ENCODE data around the gene LGR6.

DNA sequence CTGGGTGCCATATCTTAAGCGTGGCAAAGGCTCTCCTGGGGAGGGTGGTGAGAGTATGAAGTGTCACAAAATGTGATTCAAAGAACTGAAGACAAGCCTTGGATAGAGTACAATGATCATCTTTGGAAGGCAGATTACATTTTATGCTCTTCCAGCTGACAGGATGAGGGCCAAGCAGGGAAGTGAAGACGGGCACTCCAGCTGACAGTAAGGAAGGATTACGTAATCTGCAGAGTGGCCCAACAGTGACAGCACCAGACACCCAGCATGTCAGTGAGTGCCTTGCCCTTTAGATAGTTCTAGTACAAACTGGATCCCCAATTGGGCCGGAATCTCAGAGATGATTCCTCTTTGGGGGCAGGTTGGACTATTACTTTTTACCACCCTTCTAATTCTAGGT lies 95.4 kb downstream of the LGR6 start:
- TF ChIP-seq, protein P1, sequence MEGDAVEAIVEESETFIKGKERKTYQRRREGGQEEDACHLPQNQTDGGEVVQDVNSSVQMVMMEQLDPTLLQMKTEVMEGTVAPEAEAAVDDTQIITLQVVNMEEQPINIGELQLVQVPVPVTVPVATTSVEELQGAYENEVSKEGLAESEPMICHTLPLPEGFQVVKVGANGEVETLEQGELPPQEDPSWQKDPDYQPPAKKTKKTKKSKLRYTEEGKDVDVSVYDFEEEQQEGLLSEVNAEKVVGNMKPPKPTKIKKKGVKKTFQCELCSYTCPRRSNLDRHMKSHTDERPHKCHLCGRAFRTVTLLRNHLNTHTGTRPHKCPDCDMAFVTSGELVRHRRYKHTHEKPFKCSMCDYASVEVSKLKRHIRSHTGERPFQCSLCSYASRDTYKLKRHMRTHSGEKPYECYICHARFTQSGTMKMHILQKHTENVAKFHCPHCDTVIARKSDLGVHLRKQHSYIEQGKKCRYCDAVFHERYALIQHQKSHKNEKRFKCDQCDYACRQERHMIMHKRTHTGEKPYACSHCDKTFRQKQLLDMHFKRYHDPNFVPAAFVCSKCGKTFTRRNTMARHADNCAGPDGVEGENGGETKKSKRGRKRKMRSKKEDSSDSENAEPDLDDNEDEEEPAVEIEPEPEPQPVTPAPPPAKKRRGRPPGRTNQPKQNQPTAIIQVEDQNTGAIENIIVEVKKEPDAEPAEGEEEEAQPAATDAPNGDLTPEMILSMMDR (conservative IDR thresholded peaks at IDR 0.05; ENCODE audit: low read depth in 2 of 2), result no peak
- TF ChIP-seq EZH2 (IDR thresholded peaks at IDR 0.05; ENCODE audit: low read depth, unreplicated experiment), result no peak
- TF ChIP-seq POLR2AphosphoS5 (IDR thresholded peaks at IDR 0.05; ENCODE audit: low read depth), result no peak
- TF ChIP-seq, protein P2, sequence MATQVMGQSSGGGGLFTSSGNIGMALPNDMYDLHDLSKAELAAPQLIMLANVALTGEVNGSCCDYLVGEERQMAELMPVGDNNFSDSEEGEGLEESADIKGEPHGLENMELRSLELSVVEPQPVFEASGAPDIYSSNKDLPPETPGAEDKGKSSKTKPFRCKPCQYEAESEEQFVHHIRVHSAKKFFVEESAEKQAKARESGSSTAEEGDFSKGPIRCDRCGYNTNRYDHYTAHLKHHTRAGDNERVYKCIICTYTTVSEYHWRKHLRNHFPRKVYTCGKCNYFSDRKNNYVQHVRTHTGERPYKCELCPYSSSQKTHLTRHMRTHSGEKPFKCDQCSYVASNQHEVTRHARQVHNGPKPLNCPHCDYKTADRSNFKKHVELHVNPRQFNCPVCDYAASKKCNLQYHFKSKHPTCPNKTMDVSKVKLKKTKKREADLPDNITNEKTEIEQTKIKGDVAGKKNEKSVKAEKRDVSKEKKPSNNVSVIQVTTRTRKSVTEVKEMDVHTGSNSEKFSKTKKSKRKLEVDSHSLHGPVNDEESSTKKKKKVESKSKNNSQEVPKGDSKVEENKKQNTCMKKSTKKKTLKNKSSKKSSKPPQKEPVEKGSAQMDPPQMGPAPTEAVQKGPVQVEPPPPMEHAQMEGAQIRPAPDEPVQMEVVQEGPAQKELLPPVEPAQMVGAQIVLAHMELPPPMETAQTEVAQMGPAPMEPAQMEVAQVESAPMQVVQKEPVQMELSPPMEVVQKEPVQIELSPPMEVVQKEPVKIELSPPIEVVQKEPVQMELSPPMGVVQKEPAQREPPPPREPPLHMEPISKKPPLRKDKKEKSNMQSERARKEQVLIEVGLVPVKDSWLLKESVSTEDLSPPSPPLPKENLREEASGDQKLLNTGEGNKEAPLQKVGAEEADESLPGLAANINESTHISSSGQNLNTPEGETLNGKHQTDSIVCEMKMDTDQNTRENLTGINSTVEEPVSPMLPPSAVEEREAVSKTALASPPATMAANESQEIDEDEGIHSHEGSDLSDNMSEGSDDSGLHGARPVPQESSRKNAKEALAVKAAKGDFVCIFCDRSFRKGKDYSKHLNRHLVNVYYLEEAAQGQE (IDR thresholded peaks at IDR 0.05; ENCODE audit: unreplicated experiment), result no peak
- TF ChIP-seq, protein P3, sequence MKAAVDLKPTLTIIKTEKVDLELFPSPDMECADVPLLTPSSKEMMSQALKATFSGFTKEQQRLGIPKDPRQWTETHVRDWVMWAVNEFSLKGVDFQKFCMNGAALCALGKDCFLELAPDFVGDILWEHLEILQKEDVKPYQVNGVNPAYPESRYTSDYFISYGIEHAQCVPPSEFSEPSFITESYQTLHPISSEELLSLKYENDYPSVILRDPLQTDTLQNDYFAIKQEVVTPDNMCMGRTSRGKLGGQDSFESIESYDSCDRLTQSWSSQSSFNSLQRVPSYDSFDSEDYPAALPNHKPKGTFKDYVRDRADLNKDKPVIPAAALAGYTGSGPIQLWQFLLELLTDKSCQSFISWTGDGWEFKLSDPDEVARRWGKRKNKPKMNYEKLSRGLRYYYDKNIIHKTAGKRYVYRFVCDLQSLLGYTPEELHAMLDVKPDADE (IDR thresholded peaks at IDR 0.05), result no peak
- TF ChIP-seq ZNF331 (CRISPR knock-in tag; IDR thresholded peaks at IDR 0.05; ENCODE audit: low read depth), result no peak
- TF ChIP-seq EZH2phosphoT487 (IDR thresholded peaks at IDR 0.05; ENCODE audit: unreplicated experiment), result no peak
- no peak for TF ChIP-seq CREB1 (CRISPR knock-in tag; IDR thresholded peaks at IDR 0.05; ENCODE audit: low read depth)
- no peak for TF ChIP-seq JUNB (IDR thresholded peaks at IDR 0.05; ENCODE audit: unreplicated experiment)
- TF ChIP-seq NANOG (IDR thresholded peaks at IDR 0.05; ENCODE audit: borderline replicate concordance), result no peak
- no peak for TF ChIP-seq ZNF114 (CRISPR knock-in tag; IDR thresholded peaks at IDR 0.05)
- TF ChIP-seq, protein P4, sequence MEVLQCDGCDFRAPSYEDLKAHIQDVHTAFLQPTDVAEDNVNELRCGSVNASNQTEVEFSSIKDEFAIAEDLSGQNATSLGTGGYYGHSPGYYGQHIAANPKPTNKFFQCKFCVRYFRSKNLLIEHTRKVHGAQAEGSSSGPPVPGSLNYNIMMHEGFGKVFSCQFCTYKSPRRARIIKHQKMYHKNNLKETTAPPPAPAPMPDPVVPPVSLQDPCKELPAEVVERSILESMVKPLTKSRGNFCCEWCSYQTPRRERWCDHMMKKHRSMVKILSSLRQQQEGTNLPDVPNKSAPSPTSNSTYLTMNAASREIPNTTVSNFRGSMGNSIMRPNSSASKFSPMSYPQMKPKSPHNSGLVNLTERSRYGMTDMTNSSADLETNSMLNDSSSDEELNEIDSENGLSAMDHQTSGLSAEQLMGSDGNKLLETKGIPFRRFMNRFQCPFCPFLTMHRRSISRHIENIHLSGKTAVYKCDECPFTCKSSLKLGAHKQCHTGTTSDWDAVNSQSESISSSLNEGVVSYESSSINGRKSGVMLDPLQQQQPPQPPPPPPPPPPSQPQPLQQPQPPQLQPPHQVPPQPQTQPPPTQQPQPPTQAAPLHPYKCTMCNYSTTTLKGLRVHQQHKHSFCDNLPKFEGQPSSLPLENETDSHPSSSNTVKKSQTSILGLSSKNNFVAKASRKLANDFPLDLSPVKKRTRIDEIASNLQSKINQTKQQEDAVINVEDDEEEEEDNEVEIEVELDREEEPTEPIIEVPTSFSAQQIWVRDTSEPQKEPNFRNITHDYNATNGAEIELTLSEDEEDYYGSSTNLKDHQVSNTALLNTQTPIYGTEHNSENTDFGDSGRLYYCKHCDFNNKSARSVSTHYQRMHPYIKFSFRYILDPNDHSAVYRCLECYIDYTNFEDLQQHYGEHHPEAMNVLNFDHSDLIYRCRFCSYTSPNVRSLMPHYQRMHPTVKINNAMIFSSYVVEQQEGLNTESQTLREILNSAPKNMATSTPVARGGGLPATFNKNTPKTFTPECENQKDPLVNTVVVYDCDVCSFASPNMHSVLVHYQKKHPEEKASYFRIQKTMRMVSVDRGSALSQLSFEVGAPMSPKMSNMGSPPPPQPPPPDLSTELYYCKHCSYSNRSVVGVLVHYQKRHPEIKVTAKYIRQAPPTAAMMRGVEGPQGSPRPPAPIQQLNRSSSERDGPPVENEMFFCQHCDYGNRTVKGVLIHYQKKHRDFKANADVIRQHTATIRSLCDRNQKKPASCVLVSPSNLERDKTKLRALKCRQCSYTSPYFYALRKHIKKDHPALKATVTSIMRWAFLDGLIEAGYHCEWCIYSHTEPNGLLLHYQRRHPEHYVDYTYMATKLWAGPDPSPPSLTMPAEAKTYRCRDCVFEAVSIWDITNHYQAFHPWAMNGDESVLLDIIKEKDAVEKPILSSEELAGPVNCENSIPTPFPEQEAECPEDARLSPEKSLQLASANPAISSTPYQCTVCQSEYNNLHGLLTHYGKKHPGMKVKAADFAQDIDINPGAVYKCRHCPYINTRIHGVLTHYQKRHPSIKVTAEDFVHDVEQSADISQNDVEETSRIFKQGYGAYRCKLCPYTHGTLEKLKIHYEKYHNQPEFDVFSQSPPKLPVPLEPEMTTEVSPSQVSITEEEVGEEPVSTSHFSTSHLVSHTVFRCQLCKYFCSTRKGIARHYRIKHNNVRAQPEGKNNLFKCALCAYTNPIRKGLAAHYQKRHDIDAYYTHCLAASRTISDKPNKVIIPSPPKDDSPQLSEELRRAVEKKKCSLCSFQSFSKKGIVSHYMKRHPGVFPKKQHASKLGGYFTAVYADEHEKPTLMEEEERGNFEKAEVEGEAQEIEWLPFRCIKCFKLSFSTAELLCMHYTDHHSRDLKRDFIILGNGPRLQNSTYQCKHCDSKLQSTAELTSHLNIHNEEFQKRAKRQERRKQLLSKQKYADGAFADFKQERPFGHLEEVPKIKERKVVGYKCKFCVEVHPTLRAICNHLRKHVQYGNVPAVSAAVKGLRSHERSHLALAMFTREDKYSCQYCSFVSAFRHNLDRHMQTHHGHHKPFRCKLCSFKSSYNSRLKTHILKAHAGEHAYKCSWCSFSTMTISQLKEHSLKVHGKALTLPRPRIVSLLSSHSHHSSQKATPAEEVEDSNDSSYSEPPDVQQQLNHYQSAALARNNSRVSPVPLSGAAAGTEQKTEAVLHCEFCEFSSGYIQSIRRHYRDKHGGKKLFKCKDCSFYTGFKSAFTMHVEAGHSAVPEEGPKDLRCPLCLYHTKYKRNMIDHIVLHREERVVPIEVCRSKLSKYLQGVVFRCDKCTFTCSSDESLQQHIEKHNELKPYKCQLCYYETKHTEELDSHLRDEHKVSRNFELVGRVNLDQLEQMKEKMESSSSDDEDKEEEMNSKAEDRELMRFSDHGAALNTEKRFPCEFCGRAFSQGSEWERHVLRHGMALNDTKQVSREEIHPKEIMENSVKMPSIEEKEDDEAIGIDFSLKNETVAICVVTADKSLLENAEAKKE (CRISPR knock-in tag; IDR thresholded peaks at IDR 0.05), result no peak
- no peak for TF ChIP-seq STAT1 (IDR thresholded peaks at IDR 0.05; ENCODE audit: unreplicated experiment)

All from GM23338 (cell line).